OCI-LY3 (cell line): ENCODE data around the gene SOX18.

ENCODE experiments used
- H2AFZ ChIP-seq: fragments of 200-600, 300-600 bp; shearing (Covaris generic); 2 replicates; pipeline ENCODE4 v1.6.0; 2014; ENCODE audit warnings: antibody characterized with exemption, low read depth, low read length
- H3K27ac ChIP-seq: fragments of 200-600, 300-600 bp; sonication (generic); 2 replicates; pipeline ENCODE4 v1.5.1; 2014; ENCODE audit warnings: mild to moderate bottlenecking, low read length, moderate library complexity, mixed read lengths
- H3K27me3 ChIP-seq: fragments of 200-600, 300-600 bp; sonication (generic); 2 replicates; pipeline ENCODE4 v1.6.1; 2014; ENCODE audit warnings: low read depth, low read length, mixed read lengths
- H3K36me3 ChIP-seq: fragments of 200-600, 300-600 bp; sonication (generic); replicated peaks from 2 replicates; pipeline ENCODE3; 2014; ENCODE audit warnings: low read depth, low read length, mixed read lengths
- H3K4me1 ChIP-seq: fragments of 300-600, 200-600 bp; sonication (generic); 2 replicates; pipeline ENCODE4 v1.6.1; 2014; ENCODE audit warnings: low read length, mixed read lengths
- H3K4me2 ChIP-seq: fragments of 200-600, 300-600 bp; sonication (generic); 2 replicates; pipeline ENCODE4 v1.6.1; 2014; ENCODE audit warnings: low read length, mixed read lengths
- H3K4me3 ChIP-seq: fragments of 300-600, 200-600 bp; sonication (generic); 2 replicates; pipeline ENCODE4 v1.5.1; 2014; ENCODE audit warnings: antibody characterized with exemption, mild to moderate bottlenecking, low read length, moderate library complexity
- H3K79me2 ChIP-seq: fragments of 300-600, 200-600 bp; shearing (Covaris generic); 2 replicates; pipeline ENCODE4 v1.6.1; 2014; ENCODE audit warnings: mild to moderate bottlenecking, low read length, mixed read lengths
- H3K9ac ChIP-seq: fragments of 300-600, 200-600 bp; shearing (Covaris generic); 2 replicates; pipeline ENCODE4 v1.6.0; 2014; ENCODE audit warnings: mild to moderate bottlenecking, low read length, moderate library complexity
- H3K9me3 ChIP-seq: fragments of 200-600, 300-600 bp; shearing (Covaris generic); 2 replicates; pipeline ENCODE4 v1.6.1; 2014; ENCODE audit warnings: low read length, mixed read lengths; ENCODE audit not compliant: insufficient read depth
- H4K20me1 ChIP-seq: fragments of 200-600, 300-600 bp; sonication (generic); 2 replicates; pipeline ENCODE4 v1.6.1; 2016; ENCODE audit warnings: low read length, mixed read lengths; ENCODE audit not compliant: insufficient read depth
- EZH2phosphoT487 ChIP-seq: fragments of 200-600 bp; shearing (Covaris generic); IDR thresholded peaks from 2 replicates; pipeline ENCODE4 v1.6.1; 2018; ENCODE audit warnings: antibody characterized with exemption, mixed run types, low read depth
- TF ChIP-seq, protein P1 (sequence below): fragments of 200-600, 300-600 bp; sonication (generic); IDR thresholded peaks from 2 replicates; pipeline ENCODE4 v1.5.1; 2014; ENCODE audit warnings: antibody characterized with exemption, low read length, low read depth

Gene SOX18

DNA sequence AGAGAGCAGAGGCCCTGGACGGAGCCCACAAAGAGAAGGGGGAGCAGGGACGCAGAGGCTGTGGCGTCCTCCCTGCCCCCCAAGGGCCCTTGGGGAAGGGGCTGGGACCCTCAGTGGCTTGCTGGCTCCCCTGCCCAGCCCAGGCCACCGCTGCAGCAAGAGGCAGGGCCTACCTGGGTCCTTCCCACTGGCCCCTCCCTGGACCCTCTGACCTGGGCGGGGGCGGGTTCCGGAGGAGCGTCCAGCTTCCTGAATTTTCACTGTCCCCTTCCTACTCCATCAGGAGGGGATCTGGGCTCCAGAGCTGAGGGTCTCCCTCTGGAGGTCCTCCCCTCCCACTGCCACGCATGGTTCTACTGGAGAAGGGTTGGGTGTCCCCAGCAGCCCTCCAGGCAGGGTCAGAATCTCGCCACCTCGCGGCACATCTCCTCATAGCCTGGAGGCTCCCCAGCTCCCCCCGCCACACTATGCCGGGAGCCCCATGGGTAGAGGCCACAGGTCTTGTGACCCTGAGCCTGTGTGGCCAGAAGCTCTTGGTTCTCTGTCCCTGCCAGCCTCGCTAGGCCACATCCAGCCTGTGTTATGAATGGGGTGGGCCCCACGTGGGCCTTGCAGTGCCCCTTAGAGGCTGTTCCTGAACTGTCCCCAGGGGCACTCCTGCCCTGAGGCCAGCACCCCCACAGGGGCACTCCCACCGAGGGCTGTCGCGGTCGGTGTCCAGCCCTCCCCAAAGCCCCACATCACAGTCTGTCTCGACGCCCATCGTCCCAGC lies 1.0 kb upstream of the SOX18 start:
- Histone ChIP-seq H3K9me3 (no peaks in the 10 kb centered on the region), H3K27ac (no peak overlapping the region), H3K9ac (no peak overlapping the region), H2AFZ (no peak overlapping the region), H3K27me3 (peaks cover 7% of the 10 kb centered on the region; the same call in 1 of the 2 replicates), H4K20me1 (no peaks in the 10 kb centered on the region), H3K36me3 (no peaks in the 10 kb centered on the region), H3K4me2 (no peak overlapping the region), H3K4me3 (no peak overlapping the region), H3K4me1 (peaks cover 12% of the 10 kb centered on the region; the same call in 1 of the 2 replicates), H3K79me2 (no peaks in the 10 kb centered on the region)
- TF ChIP-seq, protein P1, sequence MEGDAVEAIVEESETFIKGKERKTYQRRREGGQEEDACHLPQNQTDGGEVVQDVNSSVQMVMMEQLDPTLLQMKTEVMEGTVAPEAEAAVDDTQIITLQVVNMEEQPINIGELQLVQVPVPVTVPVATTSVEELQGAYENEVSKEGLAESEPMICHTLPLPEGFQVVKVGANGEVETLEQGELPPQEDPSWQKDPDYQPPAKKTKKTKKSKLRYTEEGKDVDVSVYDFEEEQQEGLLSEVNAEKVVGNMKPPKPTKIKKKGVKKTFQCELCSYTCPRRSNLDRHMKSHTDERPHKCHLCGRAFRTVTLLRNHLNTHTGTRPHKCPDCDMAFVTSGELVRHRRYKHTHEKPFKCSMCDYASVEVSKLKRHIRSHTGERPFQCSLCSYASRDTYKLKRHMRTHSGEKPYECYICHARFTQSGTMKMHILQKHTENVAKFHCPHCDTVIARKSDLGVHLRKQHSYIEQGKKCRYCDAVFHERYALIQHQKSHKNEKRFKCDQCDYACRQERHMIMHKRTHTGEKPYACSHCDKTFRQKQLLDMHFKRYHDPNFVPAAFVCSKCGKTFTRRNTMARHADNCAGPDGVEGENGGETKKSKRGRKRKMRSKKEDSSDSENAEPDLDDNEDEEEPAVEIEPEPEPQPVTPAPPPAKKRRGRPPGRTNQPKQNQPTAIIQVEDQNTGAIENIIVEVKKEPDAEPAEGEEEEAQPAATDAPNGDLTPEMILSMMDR, result no peak; the same call in 1 of the 2 replicates
- no peak for TF ChIP-seq EZH2phosphoT487

DNA sequence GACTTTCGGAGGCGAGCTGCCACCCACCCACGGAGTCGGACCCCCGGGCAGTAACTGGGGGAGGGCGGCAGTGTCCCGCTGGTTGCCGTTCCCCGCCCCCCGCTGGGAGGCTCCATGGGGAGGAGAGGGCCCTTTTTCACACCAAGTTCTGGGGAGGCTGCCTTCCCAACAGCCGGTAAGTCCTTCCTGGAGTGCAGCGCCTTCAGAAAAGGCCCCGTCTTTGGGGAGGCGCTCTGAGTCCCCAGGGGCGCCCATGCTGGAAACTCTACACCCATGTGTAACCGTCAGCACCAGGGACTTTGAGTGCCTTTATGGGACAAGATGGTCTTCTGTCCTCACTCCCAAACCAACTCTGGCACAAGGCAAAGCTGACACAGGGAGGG lies 430 bp upstream of the SOX18 start:
- no peak for TF ChIP-seq EZH2phosphoT487
- TF ChIP-seq, protein P1, result no peak
- H3K9ac ChIP-seq, result no peak overlapping the region

DNA sequence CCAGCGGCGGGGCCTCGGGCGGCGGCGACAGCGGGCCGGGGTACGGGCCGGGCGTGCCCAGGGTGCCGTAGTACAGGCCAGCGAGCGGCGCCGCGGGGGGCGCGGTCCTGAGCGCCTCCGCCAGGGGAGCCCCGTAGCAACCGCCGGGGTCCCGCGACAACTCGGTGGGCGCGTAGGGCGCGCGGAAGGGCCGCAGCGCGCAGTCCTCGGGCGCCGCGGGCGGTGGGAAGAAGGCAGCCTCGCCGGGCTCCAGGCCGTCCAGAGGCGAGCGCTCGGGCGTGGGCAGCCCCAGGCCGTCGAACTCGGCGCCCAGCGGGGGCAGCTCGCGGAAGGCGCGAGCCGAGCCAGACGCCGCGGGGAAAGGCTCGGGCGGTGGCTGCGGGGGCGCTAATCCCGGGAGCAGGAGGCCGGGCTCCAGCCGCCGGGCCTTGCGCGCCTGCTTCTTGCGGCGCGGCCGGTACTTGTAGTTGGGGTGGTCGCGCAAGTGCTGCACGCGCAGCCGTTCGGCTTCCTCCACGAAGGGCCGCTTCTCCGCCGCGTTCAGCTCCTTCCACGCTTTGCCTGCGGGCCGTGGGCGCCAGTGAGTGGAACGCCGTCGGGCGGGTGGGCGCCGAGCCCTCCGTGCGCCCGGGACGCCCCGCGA lies 916 bp downstream of the SOX18 start:
- Histone ChIP-seq H4K20me1 (no peaks in the 10 kb centered on the region), H3K27ac (no peak overlapping the region), H3K4me3 (no peak overlapping the region), H3K9me3 (no peaks in the 10 kb centered on the region), H3K4me2 (no peak overlapping the region), H3K36me3 (no peaks in the 10 kb centered on the region), H3K4me1 (no peaks in the 10 kb centered on the region), H3K27me3 (peaks cover 7% of the 10 kb centered on the region), H3K79me2 (no peaks in the 10 kb centered on the region), H2AFZ (no peak overlapping the region), H3K9ac (no peak overlapping the region)
- TF ChIP-seq, protein P1, result no peak
- no peak for TF ChIP-seq EZH2phosphoT487

More for the DNA sequence above, 430 bp upstream of the SOX18 start:
- no peak overlapping the region for H2AFZ ChIP-seq
- no peaks in the 10 kb centered on the region for H3K79me2 ChIP-seq
- H3K27ac ChIP-seq, result no peak overlapping the region
- no peaks in the 10 kb centered on the region for H3K9me3 ChIP-seq
- H3K27me3 ChIP-seq, result peaks cover 12% of the 10 kb centered on the region
- no peak overlapping the region for H3K4me2 ChIP-seq
- H3K36me3 ChIP-seq, result no peaks in the 10 kb centered on the region
- no peaks in the 10 kb centered on the region for H4K20me1 ChIP-seq
- peaks cover 6% of the 10 kb centered on the region; the same call in 1 of the 2 replicates for H3K4me1 ChIP-seq
- no peak overlapping the region for H3K4me3 ChIP-seq

DNA sequence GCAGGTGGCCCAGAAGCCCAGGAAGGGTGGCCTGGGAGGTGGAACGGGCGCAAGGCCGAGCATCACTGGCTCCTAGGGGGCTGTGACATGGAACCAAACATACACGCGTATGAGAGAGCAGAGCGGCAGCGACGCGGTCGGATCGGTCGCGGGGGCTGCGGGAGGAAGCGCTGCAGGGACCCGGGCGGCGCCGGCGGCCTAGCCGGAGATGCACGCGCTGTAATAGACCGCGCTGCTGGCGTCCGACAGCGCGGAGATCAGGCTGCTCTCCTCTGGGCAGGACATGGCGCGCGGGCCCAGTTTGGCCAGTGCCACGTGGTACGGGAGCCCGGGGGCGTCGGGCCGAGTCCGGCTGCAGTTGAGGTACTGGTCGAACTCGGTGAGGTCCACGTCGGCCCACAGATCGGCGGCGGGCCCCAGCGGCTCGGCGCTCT lies 1.5 kb downstream of the SOX18 start:
- Histone ChIP-seq H2AFZ (no peak overlapping the region), H3K36me3 (no peaks in the 10 kb centered on the region), H3K4me2 (no peak overlapping the region), H3K4me1 (no peaks in the 10 kb centered on the region), H3K27me3 (peaks cover 7% of the 10 kb centered on the region), H3K4me3 (no peak overlapping the region), H3K79me2 (no peaks in the 10 kb centered on the region), H3K9ac (no peak overlapping the region), H3K9me3 (no peaks in the 10 kb centered on the region), H4K20me1 (no peaks in the 10 kb centered on the region), H3K27ac (no peak overlapping the region)
- no peak for TF ChIP-seq EZH2phosphoT487
- TF ChIP-seq, protein P1, result no peak
